IMR-90 (cell line): ENCODE measurements around the gene NOD1. TPM values are rescaled to one million over a fixed set of nuclear protein-coding genes. Genes with fewer than 3 reads are reported as not detected.

Source experiments
- ATAC-seq: fragments of 200-7000 bp; cut with Tn5 transposase; 2 replicates; pipeline ENCODE4 v1.9.1; 2020; ENCODE audit warnings: low read depth, mild to moderate bottlenecking, moderate library complexity
- BruUV-seq: library from RNA; stranded (reverse); fragments of 400-500 nt; replicated peaks from 2 replicates; lab custom pipeline; 2021; lab: Mats Ljungman, UMichigan
- CTCF ChIA-PET: fragments of 300-600 bp; formaldehyde crosslinking; extraction: SDS; loops from one replicate; lab custom pipeline; 2021; ENCODE audit warnings: antibody characterized with exemption; lab: Yijun Ruan, JAX
- POLR2A ChIA-PET: fragments of 300-600 bp; sonication (Branson Sonifier 250); formaldehyde crosslinking; loops from one replicate; lab custom pipeline; 2022; ENCODE audit warnings: antibody characterized with exemption; ENCODE audit not compliant: unreplicated experiment; lab: Charles Lee
- DNase-seq: peaks from one replicate; pipeline ENCODE4 v3.0.0; 2013
- H2AFZ ChIP-seq: replicated peaks from 2 replicates; pipeline ENCODE3; 2013; ENCODE audit warnings: low read length, mild to moderate bottlenecking; ENCODE audit not compliant: poor library complexity
- H2AK5ac ChIP-seq: 2 replicates; pipeline ENCODE4 v1.6.1; 2013; ENCODE audit warnings: low read depth, low read length, inconsistent platforms
- H2AK9ac ChIP-seq: replicated peaks from 2 replicates; pipeline ENCODE3; 2013; ENCODE audit warnings: mild to moderate bottlenecking, low read depth, low read length, moderate library complexity; ENCODE audit not compliant: poor library complexity
- H2BK120ac ChIP-seq: 2 replicates; pipeline ENCODE4 v1.6.1; 2013; ENCODE audit warnings: low read depth, low read length, inconsistent platforms
- H2BK15ac ChIP-seq: 3 replicates; pipeline ENCODE4 v1.6.1; 2013; ENCODE audit warnings: low read depth, low read length, inconsistent platforms
- H2BK20ac ChIP-seq: 2 replicates; pipeline ENCODE4 v1.6.1; 2013; ENCODE audit warnings: low read depth, mild to moderate bottlenecking, inconsistent platforms, low read length, moderate library complexity
- H2BK5ac ChIP-seq: 2 replicates; pipeline ENCODE4 v1.6.1; 2013; ENCODE audit warnings: mild to moderate bottlenecking, low read depth, low read length, inconsistent platforms; ENCODE audit not compliant: poor library complexity, severe bottlenecking
- H3K14ac ChIP-seq: replicated peaks from 2 replicates; pipeline ENCODE4 v1.6.1; 2013; ENCODE audit warnings: low read depth, low read length, inconsistent platforms
- H3K18ac ChIP-seq: 2 replicates; pipeline ENCODE4 v1.6.1; 2013; ENCODE audit warnings: low read depth, low read length, control low read depth
- H3K23ac ChIP-seq: 2 replicates; pipeline ENCODE4 v1.6.1; 2013; ENCODE audit warnings: low read depth, low read length, inconsistent platforms
- H3K27ac ChIP-seq: 2 replicates; pipeline ENCODE4 v1.5.1; 2013; ENCODE audit warnings: mild to moderate bottlenecking, control low read depth, low read length; ENCODE audit not compliant: insufficient read depth
- H3K27me3 ChIP-seq: 2 replicates; pipeline ENCODE4 v1.6.1; 2013; ENCODE audit warnings: low read length; ENCODE audit not compliant: control insufficient read depth, insufficient read depth
- H3K36me3 ChIP-seq: 2 replicates; pipeline ENCODE4 v1.6.1; 2013; ENCODE audit warnings: low read length, mixed read lengths; ENCODE audit not compliant: control insufficient read depth, insufficient read depth
- H3K4ac ChIP-seq: 2 replicates; pipeline ENCODE4 v1.6.1; 2013; ENCODE audit warnings: low read depth, low read length, inconsistent platforms
- H3K4me1 ChIP-seq: 2 replicates; pipeline ENCODE4 v1.6.1; 2013; ENCODE audit warnings: low read length, mixed read lengths; ENCODE audit not compliant: control insufficient read depth, insufficient read depth
- H3K4me2 ChIP-seq: 2 replicates; pipeline ENCODE4 v1.6.1; 2013; ENCODE audit warnings: low read depth, mild to moderate bottlenecking, control low read depth, low read length, moderate library complexity
- H3K4me3 ChIP-seq: 2 replicates; pipeline ENCODE4 v1.5.1; 2013; ENCODE audit warnings: low read depth, mild to moderate bottlenecking, control low read depth, low read length, moderate library complexity; ENCODE audit not compliant: insufficient read depth
- H3K56ac ChIP-seq: 2 replicates; pipeline ENCODE4 v1.6.1; 2013; ENCODE audit warnings: low read length, inconsistent platforms; ENCODE audit not compliant: insufficient read depth; ENCODE audit errors: extremely low read depth
- H3K79me1 ChIP-seq, 2 experiments: 2 replicates each; pipeline ENCODE4 v1.6.1; 2013; ENCODE audit warnings: low read length in 2 of 2, inconsistent platforms in 1 of 2, low read depth in 1 of 2
- H3K9ac ChIP-seq: 2 replicates; pipeline ENCODE4 v1.6.1; 2013; ENCODE audit warnings: low read depth, low read length, control low read depth
- H3K9me1 ChIP-seq: 2 replicates; pipeline ENCODE4 v1.6.1; 2013; ENCODE audit warnings: low read length, inconsistent platforms; ENCODE audit not compliant: insufficient read depth
- H3K9me3 ChIP-seq: 2 replicates; pipeline ENCODE4 v1.6.1; 2013; ENCODE audit warnings: low read length; ENCODE audit not compliant: control insufficient read depth, insufficient read depth
- H4K20me1 ChIP-seq: 2 replicates; pipeline ENCODE4 v1.6.1; 2013; ENCODE audit warnings: low read length, inconsistent platforms; ENCODE audit not compliant: insufficient read depth
- H4K5ac ChIP-seq: 2 replicates; pipeline ENCODE4 v1.6.1; 2013; ENCODE audit warnings: mild to moderate bottlenecking, low read depth, low read length, control low read depth
- H4K8ac ChIP-seq, 2 experiments: 2 replicates each; pipeline ENCODE4 v1.6.1; 2013; ENCODE audit warnings: low read depth in 2 of 2, low read length in 2 of 2, control low read depth in 1 of 2, inconsistent platforms in 1 of 2
- H4K91ac ChIP-seq: 2 replicates; pipeline ENCODE4 v1.6.1; 2013; ENCODE audit warnings: low read depth, low read length, inconsistent platforms; ENCODE audit not compliant: insufficient read depth
- CHD1 ChIP-seq: IDR thresholded peaks from 2 replicates; pipeline ENCODE4 v1.6.1; 2012; ENCODE audit warnings: low read depth, low read length, improper control_type of control experiment
- WGBS, 2 experiments: methylation state at CpG; one replicate each; pipeline versions ENCODE4 v1.1.5 to v1.1.7; 2013; ENCODE audit warnings: missing lambda C conversion rate in 2 of 2; ENCODE audit not compliant: insufficient read length in 1 of 2; ENCODE audit errors: extremely low coverage in 2 of 2; 5-methylcytosine and 5-hydroxymethylcytosine counted together
- dilution Hi-C: fragments of 300-500 bp; cut with HindIII; formaldehyde crosslinking; loops from one replicate; pipeline ENCODE4 v1.14.3; 2018; ENCODE audit warnings: low sequenced_read_pairs; ENCODE audit not compliant: unreplicated experiment
- in situ Hi-C: fragments of 300-500 bp; cut with MboI; formaldehyde crosslinking; loops from 3 replicates; pipeline ENCODE4 v1.14.3; 2019; ENCODE audit warnings: low sequenced_read_pairs, inconsistent platforms, mixed read lengths
- intact Hi-C: fragments of 100-400 bp; cut with micrococcal nuclease; formaldehyde crosslinking; loops from 2 replicates; pipeline ENCODE4 v1.10.0; 2022
- polyA plus RNA-seq, 3 experiments: library from polyadenylated mRNA; depleted of rRNA; stranded (reverse); fragments of >200 nt; gene quantifications; 2 replicates each; pipeline ENCODE4 v1.2.3, GENCODE V29; 2012; ENCODE audit warnings: low replicate concordance in 1 of 3
- total RNA-seq: library from RNA; depleted of rRNA; stranded (reverse); fragments of >200 nt; gene quantifications from 2 replicates; pipeline ENCODE4 v1.2.3, GENCODE V29; 2012
- TF ChIP-seq, protein P1 (sequence below): fragments of 150-350 bp; IDR thresholded peaks from 2 replicates; pipeline ENCODE4 v1.6.1; 2016; ENCODE audit warnings: low read depth, mild to moderate bottlenecking, low read length, moderate library complexity, borderline replicate concordance
- TF ChIP-seq, protein P2 (sequence below): conservative IDR thresholded peaks from 2 replicates; pipeline ENCODE4 v1.5.1; 2012; ENCODE audit warnings: mild to moderate bottlenecking, low read depth, low read length, improper control_type of control experiment

NOD1 gene
- total and polyA plus RNA-seq, 2 of the 4 experiments (the other 2 are of a cell fraction) = 1.8 to 3.0 TPM

DNA sequence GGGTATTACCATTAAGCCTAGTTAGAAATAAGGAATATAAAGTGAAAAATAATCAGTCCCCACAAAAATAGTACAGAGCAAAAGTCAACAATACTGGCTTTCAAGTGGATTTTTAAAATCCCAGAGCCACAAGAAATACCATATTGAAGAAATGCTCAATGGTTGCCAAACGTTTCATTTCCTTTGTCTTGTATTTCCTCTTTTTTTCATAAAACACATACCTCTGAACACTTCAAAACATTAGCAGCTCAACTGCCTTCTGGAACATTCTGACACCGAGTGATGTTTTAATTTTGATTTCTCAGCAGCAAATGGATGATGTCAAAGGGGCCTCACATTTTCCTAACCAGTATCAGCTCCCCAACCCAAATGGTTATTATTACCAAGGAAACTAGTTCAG, 10.5 kb downstream of the NOD1 start:
- Histone ChIP-seq H2AK9ac (no peak overlapping the region), H3K9me1 (peaks cover 21% of the 10 kb centered on the region), H3K23ac (no peak overlapping the region), H2BK120ac (no peak overlapping the region), H3K56ac (no peak overlapping the region), H3K9me3 (no peaks in the 10 kb centered on the region), H2BK5ac (no peak overlapping the region), H3K27me3 (no peaks in the 10 kb centered on the region), H3K4me1 (peaks cover 44% of the 10 kb centered on the region), H3K9ac (no peak overlapping the region), H3K4me2 (no peak overlapping the region), H2AFZ (no peak overlapping the region), H3K79me1 (peaks cover 12 to 45% of the 10 kb centered on the region in 2 experiments), H4K5ac (no peak overlapping the region), H3K4ac (no peak overlapping the region), H3K27ac (no peak overlapping the region), H4K8ac (no peak overlapping the region), H2BK20ac (no peak overlapping the region), H3K14ac (no peak overlapping the region), H4K20me1 (peaks cover 9% of the 10 kb centered on the region), H3K18ac (no peak overlapping the region), H2AK5ac (no peak overlapping the region), H3K36me3 (no peaks in the 10 kb centered on the region), H2BK15ac (no peak overlapping the region), H4K91ac (no peak overlapping the region), H3K4me3 (no peak overlapping the region)
- DNase-seq (no peak), ATAC-seq (no peak)
- POLR2A ChIA-PET = no interaction called here
- TF ChIP-seq, protein P1, sequence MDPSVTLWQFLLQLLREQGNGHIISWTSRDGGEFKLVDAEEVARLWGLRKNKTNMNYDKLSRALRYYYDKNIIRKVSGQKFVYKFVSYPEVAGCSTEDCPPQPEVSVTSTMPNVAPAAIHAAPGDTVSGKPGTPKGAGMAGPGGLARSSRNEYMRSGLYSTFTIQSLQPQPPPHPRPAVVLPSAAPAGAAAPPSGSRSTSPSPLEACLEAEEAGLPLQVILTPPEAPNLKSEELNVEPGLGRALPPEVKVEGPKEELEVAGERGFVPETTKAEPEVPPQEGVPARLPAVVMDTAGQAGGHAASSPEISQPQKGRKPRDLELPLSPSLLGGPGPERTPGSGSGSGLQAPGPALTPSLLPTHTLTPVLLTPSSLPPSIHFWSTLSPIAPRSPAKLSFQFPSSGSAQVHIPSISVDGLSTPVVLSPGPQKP = no peak
- no peak for TF ChIP-seq CHD1
- TF ChIP-seq, protein P2, sequence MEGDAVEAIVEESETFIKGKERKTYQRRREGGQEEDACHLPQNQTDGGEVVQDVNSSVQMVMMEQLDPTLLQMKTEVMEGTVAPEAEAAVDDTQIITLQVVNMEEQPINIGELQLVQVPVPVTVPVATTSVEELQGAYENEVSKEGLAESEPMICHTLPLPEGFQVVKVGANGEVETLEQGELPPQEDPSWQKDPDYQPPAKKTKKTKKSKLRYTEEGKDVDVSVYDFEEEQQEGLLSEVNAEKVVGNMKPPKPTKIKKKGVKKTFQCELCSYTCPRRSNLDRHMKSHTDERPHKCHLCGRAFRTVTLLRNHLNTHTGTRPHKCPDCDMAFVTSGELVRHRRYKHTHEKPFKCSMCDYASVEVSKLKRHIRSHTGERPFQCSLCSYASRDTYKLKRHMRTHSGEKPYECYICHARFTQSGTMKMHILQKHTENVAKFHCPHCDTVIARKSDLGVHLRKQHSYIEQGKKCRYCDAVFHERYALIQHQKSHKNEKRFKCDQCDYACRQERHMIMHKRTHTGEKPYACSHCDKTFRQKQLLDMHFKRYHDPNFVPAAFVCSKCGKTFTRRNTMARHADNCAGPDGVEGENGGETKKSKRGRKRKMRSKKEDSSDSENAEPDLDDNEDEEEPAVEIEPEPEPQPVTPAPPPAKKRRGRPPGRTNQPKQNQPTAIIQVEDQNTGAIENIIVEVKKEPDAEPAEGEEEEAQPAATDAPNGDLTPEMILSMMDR = no peak
- in situ Hi-C loops (no loop called here), intact Hi-C loops (no loop called here), dilution Hi-C loops (no loop called here)
- no CpG with 5 or more reads among the region's 2 CpGs for WGBS, 2 experiments
- BruUV-seq = no TSS peak
- CTCF ChIA-PET = no interaction called here
